Bone marrow (tissue), 2 donors: Measurements from ENCODE around the gene INSRR.

Experiments used
- DNase-seq, 2 donors: peaks; one replicate each; lab custom pipeline; 2025; lab: John Stamatoyannopoulos, UW

Gene INSRR

GRCh38 chr1:156832434-156832833 lies 26.5 kb downstream of the INSRR start:
- no peak for DNase-seq

DNA sequence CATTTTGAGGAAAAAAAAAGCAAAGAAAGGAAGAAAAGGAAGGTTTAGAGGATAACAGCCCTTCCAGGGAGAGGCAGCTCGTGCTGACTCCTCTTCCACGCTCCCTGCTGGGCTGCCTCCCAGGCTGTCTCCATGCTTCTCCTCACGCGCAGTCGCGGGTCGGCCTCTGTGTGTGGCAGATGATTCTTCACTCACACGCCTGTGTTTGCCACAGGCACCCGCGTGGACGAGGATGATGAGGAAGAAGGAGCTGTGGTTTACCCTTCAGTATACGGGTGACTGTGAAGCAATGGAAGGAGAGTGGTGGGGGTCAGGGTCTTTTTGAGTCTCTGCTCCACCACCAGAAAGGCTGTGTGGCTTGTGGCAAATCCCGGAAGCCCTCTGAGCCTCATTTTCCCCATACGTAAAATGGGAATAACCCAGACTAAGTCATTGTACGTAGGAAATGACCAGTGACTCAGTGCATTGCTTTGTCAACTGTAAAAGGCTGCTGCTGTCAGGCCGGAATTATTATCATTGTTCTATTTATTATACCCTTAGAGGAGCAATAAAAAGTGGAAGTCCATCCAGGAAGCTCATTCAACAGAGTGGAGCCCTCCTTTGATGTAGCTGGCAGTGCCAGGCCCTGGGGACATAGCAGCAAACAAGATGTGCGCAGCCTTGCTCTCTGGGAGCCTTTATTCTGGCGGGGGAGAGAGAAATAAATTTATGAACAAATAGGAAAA lies 30.4 kb downstream of the INSRR start:
- no peak for DNase-seq

DNA sequence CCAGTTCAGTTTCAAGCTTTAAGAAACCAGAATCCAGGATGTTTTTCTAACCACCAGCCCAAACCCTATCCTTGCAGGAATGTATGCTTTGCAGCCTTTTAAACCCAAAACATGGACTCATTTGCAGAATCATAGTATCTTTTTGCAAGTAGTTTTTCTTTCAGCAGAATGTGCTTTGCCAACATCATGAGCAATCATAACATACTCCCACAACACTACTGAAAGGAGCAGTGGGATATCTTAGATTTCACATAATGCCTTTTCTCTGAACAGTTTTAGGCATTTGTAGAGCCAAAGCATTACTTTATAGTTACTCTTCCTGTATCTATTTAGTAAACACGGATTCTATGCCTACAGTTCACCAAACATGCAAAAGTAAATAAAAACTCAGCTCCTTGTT lies 32.3 kb downstream of the INSRR start:
- no peak for DNase-seq

- DNase-seq = no peak
Measured at GRCh38 chr1:156823210-156823790, 35.6 kb downstream of the INSRR start.

DNA sequence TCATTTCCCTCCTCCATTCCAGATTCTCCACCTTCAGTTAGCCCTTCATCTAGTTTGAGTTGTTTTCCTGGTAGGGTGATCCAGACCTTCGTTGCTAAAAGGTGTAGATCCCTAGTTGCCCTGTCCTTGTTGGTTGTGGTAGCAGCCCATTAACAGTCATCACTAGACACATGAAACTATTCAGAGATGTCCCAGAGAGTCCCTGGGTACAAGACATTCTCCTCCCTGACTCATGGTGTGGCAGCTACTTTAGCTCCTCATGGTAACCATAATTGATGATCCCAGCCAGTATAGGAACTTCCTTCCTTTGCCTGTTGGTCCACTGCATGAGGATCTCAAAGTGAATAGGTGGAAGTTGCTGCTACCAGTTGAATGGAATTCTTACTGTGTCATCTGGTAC lies 36.2 kb downstream of the INSRR start:
- no peak for DNase-seq

DNA sequence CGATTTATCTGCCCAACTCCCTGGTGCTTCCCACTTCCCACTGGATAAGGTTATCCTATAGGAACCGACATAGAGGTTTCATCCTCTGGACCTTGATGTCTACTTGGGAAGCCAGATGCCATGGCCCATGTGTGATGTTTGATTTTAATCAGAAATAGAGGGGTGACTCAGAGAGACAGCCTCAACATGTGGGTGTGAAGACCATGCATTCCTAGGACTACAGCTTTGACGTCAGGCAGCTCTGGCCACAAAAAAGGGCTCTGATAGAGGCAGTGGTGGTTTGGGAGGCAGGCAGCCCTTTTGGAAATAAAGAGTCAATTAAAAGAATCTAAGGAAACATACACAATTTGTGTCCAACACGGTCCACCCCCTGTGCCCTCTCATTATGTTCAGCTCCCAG lies 37.1 kb downstream of the INSRR start:
- no peak for DNase-seq

DNA sequence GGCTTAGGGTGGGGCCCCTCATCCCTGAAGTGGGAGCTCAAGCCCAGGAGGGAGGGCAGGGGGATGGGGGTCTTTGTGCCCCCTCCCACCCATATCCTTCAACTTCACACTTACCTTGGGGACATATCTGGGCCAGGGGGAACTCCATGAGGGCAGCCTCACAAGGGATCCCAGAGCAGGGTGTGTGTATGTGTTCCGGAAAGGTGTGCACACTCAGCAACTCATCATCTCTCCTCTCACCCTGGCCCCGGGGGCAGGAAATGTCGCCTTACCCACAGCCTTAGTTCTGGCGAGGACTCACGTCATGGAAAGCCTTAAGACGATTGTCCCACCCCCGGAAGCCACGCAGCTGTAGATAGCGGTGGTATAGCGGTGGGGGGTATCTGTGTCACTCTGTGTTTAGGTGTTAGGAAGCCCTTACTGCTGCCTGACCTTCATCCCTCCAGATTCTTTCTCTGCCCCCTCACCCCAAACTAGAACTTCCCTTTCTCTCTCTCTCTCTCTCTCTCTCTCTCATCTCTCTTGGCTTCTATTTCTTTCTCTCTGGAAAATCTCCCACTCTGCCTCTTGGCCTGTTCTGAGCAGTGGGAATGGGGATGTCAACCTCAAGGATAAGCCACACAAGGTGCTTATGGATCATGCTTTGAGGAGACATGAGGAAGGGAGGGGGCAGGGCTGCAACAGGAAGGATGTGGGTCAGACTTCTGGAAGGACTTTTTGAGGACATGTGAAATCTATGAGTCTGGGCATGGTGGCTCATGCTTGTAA lies 42.2 kb downstream of the INSRR start, which contains the start of gene SH2D2A:
TSS of gene SH2D2A (minus strand) at position 288 of the 768 bp plus-strand sequence. CDS start at position 148, 140 bp downstream.
- DNase-seq = peak; percentile 33 to 39

- DNase-seq = no peak
Measured at GRCh38 chr1:156815961-156816422, 42.9 kb downstream of the INSRR start.

DNA sequence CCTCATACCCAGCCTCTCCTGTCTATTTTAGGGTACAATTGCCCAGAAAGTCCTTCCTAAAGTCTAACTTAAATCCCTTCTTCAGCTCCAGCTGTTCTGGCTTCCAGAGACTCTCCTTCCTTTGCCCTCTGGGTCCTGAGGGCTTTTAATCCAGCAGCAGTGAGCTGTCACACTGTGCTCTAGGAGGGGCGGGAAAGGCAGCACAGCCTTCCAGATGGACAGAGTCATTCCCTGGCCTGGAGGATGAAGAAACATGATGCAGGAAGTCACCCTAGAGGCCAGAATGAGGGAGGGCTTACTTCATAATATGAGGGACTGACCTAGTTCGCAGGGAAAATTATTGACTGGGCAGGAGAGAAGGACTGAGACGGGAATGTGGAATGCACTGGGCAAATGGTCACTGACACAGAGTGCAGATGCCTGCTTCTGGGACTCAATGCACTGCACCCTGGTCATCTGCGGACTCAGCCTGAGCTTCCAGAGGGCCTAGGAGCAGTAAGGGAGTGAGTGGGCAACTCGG lies 43.5 kb downstream of the INSRR start:
- DNase-seq = no peak

GRCh38 chr1:156814571-156815260 lies 44.2 kb downstream of the INSRR start:
- DNase-seq = no peak

DNA sequence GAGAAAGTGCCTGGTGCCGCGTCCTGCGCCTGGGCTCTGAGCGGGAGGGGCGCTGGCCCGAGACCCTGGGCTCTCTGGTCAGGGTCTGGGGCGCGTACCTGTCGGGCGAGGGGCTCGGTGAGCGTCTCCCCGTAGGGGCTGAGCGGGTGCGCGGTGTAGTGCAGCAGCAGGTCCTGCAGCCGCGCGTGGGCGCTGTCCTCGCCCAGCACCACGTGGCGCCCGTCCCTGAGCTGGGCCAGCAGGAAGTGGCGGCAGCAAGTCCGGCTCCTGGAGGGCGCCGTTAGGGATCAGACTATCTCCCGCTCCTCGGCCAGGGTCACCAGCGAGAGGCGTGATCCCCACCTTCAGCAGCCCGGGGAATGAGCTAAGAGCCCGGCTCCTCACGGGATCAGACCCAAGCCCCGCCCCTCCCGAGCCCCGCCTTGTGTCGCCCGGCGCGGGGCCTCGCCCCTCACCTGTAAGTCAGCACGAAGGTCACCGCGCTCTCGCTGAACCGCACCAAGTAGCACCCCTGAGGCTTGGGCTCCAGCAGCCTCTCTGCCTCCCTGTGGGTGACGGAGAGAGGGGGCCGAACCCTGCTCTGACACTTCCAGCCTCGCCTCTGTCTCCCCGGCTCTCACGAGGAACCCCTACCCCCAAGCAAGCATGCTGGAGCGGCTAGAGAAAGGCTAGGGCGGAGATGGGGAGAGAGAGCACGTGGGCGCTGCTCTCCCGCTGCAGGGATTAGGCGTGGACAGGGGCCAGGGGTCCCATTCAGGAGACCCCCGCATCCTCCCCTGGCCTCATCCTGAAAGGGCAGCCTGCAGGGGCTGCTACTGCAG lies 45.0 kb downstream of the INSRR start:
- peak in 1 of 2 donors; percentile 24 for DNase-seq

DNA sequence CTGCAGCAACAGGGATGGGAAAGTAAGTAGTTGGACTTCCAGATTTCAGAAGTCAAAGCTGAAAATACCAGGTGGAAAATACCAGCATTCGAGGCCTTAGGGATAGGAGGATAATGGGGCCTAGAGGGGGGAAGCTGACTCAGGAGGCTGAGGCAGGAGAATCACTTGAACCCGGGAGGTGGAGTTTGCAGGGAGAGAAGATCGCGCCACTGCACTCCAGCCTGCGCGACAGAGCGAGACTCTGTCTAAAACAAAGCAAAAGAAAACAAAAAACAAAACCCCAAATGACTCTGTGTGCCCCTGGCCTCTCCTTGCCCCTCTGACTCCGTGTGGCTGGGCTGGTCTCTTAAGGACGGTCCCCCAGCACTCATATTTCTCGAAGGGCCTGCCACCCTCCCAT lies 45.6 kb downstream of the INSRR start:
- no peak for DNase-seq

GRCh38 chr1:156812293-156812990 lies 46.5 kb downstream of the INSRR start:
- DNase-seq = no peak

- DNase-seq = no peak
Measured at GRCh38 chr1:156811168-156811567, 47.7 kb downstream of the INSRR start.

GRCh38 chr1:156809711-156810366 lies 49.1 kb downstream of the INSRR start:
- no peak for DNase-seq

DNA sequence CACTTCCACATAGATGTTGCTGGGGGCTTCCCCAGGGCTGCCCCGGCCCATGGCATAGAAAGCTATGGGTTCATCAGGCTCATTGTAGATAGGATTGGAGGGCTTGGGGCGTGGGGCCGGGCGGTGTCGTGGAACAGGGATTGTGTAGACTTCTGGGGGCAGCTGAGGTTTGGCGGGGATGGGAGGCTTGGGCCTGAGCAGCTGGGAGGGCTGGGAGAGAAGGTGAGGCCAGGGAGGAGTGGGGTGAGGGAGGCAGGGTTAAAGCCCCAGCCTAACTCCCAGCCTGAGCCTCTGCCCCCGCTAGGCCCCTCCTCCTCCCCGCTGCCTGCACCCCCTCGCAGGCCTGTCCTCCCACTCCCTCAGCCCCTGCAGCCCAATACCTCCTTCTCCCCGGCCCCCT lies 49.6 kb downstream of the INSRR start:
- no peak for DNase-seq

DNA sequence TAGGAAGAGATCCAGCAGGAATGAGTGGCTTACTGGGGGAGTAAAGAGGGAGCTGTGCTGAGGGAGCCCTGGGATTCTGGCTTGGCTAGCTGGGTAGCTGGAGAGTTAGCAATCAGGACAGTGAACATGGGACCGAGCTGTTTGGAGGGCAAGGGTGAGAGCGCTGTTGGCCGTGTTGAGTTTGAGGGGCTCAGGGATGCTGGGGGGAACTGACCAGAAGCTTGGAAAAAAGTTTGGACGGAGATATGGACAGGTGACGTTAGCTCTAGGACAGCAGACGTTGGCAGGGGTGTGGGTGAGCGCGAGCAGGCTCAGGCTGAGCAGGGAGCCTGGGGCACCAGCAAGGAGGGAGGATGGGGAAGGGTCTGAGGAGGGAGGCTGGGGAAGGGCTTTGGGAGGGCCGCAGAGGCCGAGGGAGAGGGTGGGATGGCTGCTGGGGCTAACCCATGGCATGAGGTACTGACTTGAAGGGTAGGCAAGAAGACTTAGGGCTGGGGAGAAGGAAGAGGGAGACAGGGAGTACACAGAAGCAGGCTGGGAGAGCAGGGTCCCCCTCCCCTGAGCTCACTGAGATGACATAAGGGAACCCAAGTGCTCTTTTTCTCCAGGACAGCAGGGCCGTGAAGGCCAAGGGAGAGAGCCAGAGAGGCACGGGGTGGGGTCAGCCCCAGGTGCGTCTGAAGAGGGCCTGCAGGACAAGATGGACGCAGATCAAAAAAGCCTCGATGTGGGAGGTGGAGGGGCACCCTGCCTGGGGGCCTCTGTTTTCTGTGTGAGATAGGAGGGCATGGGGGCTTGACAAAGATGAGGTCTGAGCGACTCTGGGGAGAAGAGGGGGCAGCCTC lies 50.5 kb downstream of the INSRR start:
- no peak for DNase-seq

DNA sequence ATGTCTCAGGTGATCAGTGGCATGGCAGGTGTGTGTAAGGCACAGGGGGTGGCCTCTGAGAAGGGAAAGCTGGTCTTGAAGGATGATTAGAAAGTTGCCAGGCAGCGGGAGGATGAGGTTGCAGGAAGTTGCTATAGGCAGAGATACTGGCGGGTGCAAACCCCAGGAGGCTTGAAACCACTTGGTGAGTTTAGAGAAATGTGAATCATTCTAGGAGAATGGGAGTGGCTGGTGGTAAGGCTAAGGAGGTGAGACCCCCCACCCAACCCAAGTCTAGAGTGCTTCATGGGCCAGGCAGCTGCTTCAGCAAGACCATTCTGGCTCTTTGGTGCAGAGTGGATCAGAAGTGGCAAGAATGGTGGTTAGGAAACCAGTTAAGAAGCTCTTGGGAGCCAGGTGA lies 51.3 kb downstream of the INSRR start:
- no peak for DNase-seq
